D721Med (cell line): ENCODE measurements around the gene EXOC4.

ENCODE experiments used
- DNase-seq: peaks from one replicate; pipeline ENCODE4 v3.0.0; 2011; ENCODE audit warnings: low spot score; ENCODE audit not compliant: insufficient read length
- FAIRE-seq: peaks from 2 replicates; lab custom pipeline; 2011; peaks lifted over from hg19 to GRCh38; lab: Jason Lieb, UNC
- CTCF ChIP-seq: IDR thresholded peaks from 2 replicates; pipeline ENCODE4 v1.5.1; 2012; ENCODE audit warnings: mild to moderate bottlenecking, control low read depth; ENCODE audit not compliant: insufficient read depth; ENCODE audit errors: missing control alignments

Gene EXOC4

GRCh38 chr7:133999178-133999577 is 746.3 kb downstream of the EXOC4 start:
- TF ChIP-seq CTCF: no peak
- DNase-seq (no peak), FAIRE-seq (no peak)

- DNase-seq: no peak
- no peak for TF ChIP-seq CTCF
- peak; percentile 74 for FAIRE-seq
Observed at GRCh38 chr7:134004829-134005505, 752.1 kb downstream of the EXOC4 start.

- DNase-seq (no peak), FAIRE-seq (no peak)
- TF ChIP-seq CTCF: no peak
Observed at GRCh38 chr7:134009314-134010110, 756.6 kb downstream of the EXOC4 start.

- no peak for FAIRE-seq
- DNase-seq: no peak
- TF ChIP-seq CTCF: no peak
Observed at GRCh38 chr7:134013249-134013648, 760.4 kb downstream of the EXOC4 start.

- FAIRE-seq (no peak), DNase-seq (no peak)
- TF ChIP-seq CTCF: no peak
Observed at GRCh38 chr7:134014935-134015334, 762.1 kb downstream of the EXOC4 start.

GRCh38 chr7:134016223-134016941 is 763.5 kb downstream of the EXOC4 start:
- DNase-seq: peak; percentile 17
- peak; percentile 93 for TF ChIP-seq CTCF
- peak; percentile 83 for FAIRE-seq
